ENCODE measurements around the gene IER5L. TPM values are rescaled to one million over a fixed set of nuclear protein-coding genes. Genes with fewer than 3 reads are reported as not detected.
"Not testable (repeated sequence)": the region's sequence is repeated elsewhere in the genome, so short reads cannot be mapped to it uniquely, and the experiment has no call there.

IER5L gene
- polyA plus RNA-seq, 1 experiment = 4.9 TPM

DNA sequence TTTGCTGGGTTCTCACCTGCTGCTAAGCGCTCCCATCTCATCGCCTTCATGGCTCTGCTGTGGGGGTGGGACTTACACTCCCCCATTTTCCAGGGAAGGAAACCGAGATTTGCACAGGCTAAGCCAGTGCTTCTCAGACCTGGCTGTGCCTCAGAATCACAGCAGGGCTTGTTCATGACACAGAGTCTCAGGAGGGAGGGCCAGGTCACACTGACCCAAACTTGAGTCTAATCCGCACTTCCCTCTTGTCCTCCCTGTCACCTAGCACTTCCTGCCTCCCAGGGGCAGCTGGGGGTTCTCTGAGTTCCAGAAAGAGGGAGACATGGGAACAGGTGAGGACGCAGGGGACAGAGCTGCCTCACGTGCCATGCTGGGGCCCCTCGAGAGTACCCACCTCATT, 15.6 kb upstream of the IER5L start:
- Histone ChIP-seq H3K4me3 (ENCODE audit: low read depth, low read length) (no peak overlapping the region), H3K9me3 (ENCODE audit: control insufficient read depth, insufficient read depth, low read length) (peaks cover 7% of the 10 kb centered on the region), H3K27me3 (ENCODE audit: control insufficient read depth, insufficient read depth, low read length) (peaks cover 14% of the 10 kb centered on the region), H3K27ac (ENCODE audit: low read depth, low read length) (no peak overlapping the region)
- CTCF ChIA-PET = no interaction called here
- TF ChIP-seq, protein P1, sequence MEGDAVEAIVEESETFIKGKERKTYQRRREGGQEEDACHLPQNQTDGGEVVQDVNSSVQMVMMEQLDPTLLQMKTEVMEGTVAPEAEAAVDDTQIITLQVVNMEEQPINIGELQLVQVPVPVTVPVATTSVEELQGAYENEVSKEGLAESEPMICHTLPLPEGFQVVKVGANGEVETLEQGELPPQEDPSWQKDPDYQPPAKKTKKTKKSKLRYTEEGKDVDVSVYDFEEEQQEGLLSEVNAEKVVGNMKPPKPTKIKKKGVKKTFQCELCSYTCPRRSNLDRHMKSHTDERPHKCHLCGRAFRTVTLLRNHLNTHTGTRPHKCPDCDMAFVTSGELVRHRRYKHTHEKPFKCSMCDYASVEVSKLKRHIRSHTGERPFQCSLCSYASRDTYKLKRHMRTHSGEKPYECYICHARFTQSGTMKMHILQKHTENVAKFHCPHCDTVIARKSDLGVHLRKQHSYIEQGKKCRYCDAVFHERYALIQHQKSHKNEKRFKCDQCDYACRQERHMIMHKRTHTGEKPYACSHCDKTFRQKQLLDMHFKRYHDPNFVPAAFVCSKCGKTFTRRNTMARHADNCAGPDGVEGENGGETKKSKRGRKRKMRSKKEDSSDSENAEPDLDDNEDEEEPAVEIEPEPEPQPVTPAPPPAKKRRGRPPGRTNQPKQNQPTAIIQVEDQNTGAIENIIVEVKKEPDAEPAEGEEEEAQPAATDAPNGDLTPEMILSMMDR (IDR thresholded peaks at IDR 0.05; ENCODE audit: low read depth, low read length) = no peak
- no peak for DNase-seq (ENCODE audit: low read depth, low spot score)
- POLR2A ChIA-PET = no interaction called here

DNA sequence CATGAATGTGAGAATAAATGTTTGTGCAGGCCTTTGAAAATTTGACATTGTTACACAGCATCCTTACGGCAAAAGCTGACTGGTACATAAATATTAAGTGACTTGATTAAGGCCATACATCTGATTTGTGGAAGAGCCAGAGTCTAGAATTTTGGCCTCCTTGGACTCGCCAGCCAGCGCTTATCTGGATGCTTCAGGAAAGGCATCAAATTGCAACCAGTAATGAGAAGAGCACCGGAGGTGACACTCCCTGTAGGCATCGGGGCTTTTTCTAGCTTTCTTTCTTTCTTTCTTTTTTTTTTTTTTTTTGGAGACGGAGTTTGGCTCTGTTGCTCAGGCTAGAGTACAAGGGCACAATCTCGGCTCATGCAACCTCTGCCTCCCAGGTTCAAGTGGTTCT, 13.2 kb upstream of the IER5L start:
- ChIA-PET CTCF (no interaction called here), POLR2A (interaction anchor here (0.6 to 1.1 kb wide), 2 partner anchors 9 to 214 kb away, joined by 3 to 4 read pairs; no protein-coding TSS in a partner anchor)
- Histone ChIP-seq H3K9me3 (ENCODE audit: control insufficient read depth, insufficient read depth, low read length) (peaks cover 7% of the 10 kb centered on the region), H3K4me3 (ENCODE audit: low read depth, low read length) (no peak overlapping the region), H3K27me3 (ENCODE audit: control insufficient read depth, insufficient read depth, low read length) (peaks cover 14% of the 10 kb centered on the region), H3K27ac (ENCODE audit: low read depth, low read length) (no peak overlapping the region)
- DNase-seq (ENCODE audit: low read depth, low spot score) = no peak
- TF ChIP-seq, protein P1 (IDR thresholded peaks at IDR 0.05; ENCODE audit: low read depth, low read length) = no peak

DNA sequence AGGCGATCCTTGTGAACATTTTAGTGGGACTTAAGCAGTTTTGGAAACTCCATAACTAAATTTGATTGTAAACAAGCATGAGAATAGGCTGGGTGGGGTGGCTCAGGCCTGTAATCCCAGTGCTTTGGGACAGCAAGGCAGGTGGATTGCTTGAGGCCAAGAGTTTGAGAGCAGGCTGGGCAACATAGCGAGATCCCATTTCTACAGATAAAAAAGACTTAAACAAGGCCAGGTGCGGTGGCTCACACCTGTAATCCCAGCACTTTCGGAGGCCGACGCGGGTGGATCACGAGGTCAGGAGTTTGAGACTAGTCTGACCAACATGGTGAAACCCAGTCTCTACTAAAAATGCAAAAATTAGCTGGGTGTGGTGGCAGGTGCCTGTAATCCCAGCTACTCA, 11.9 kb upstream of the IER5L start:
- H3K4me3 ChIP-seq (ENCODE audit: low read depth, low read length); H3K9me3 ChIP-seq (ENCODE audit: control insufficient read depth, insufficient read depth, low read length); DNase-seq (ENCODE audit: low read depth, low spot score); CTCF ChIA-PET; POLR2A ChIA-PET; H3K27ac ChIP-seq (ENCODE audit: low read depth, low read length): not testable (repeated sequence)
- peaks cover 12% of the 10 kb centered on the region for H3K27me3 ChIP-seq (ENCODE audit: control insufficient read depth, insufficient read depth, low read length)

DNA sequence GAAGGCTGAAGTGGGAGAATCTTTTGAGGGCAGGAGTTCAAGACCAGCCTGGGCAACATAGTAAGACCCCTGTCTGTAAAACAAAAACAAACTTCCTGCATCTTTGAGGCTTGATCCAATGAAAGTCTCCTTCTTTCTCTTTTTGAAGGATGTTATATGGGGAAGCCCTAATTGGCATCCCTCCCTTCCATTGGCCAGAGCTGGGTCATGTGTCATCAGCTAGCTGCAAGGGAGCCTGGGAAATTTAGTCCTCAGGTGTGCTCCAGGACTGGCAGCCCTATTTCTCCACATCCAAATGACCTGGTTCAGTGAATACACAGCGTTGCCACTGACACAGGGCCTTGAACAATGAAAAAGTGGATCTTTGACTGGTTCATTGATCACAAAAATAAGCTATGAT, 9.0 kb upstream of the IER5L start:
- Histone ChIP-seq H3K27me3 (ENCODE audit: control insufficient read depth, insufficient read depth, low read length) (no peaks in the 10 kb centered on the region), H3K9me3 (ENCODE audit: control insufficient read depth, insufficient read depth, low read length) (peaks cover 3% of the 10 kb centered on the region), H3K27ac (ENCODE audit: low read depth, low read length) (no peak overlapping the region), H3K4me3 (ENCODE audit: low read depth, low read length) (no peak overlapping the region)
- TF ChIP-seq, protein P1 (IDR thresholded peaks at IDR 0.05; ENCODE audit: low read depth, low read length) = no peak
- CTCF ChIA-PET = interaction anchor here (1.4 kb wide), 1 partner anchor 13 kb away, joined by 6 read pairs; no protein-coding TSS in a partner anchor
- DNase-seq (ENCODE audit: low read depth, low spot score) = no peak
- POLR2A ChIA-PET = no interaction called here

DNA sequence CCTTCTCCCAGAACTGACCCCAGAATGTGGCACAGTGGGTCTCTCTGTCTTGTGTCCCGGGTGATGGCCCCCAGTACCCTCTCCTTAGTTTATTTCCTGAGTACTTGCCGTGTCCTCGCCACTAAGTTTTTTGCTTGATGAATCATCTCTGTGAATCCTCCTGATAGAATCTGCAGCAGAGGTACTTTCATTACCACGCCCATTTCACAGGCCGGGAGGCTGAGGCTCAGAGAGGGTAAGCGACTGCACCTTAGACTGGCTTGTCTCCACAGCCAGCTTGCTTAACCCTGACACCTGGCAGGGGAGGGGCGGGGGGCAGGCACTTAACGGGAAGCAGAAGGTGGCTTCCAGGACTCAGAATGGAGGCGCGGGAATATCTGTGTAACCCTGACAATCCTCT, 7.9 kb upstream of the IER5L start:
- no peak for DNase-seq (ENCODE audit: low read depth, low spot score)
- TF ChIP-seq, protein P1 (IDR thresholded peaks at IDR 0.05; ENCODE audit: low read depth, low read length) = no peak
- H3K4me3 ChIP-seq (ENCODE audit: low read depth, low read length) = no peak overlapping the region
- no peaks in the 10 kb centered on the region for H3K9me3 ChIP-seq (ENCODE audit: control insufficient read depth, insufficient read depth, low read length)
- ChIA-PET POLR2A (no interaction called here), CTCF (interaction anchor here (0.6 kb wide), 1 partner anchor 438 kb away, joined by 3 read pairs; no protein-coding TSS in a partner anchor)
- H3K27me3 ChIP-seq (ENCODE audit: control insufficient read depth, insufficient read depth, low read length) = no peaks in the 10 kb centered on the region
- H3K27ac ChIP-seq (ENCODE audit: low read depth, low read length) = no peak overlapping the region

DNA sequence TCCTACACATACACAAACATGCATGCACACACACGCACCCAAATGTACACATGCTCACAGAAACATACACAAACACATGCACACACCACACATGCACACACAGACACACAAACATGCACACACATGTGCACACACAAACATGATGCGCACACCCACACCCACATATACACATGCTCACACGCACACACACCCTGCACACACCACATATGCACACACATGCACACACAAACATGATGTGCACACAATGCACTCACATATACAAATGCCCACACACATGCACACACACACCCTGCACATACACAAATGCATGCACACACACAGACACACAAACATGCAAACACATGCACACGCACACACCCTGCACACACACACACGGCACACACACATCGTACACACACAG, 7.3 kb upstream of the IER5L start:
- no peaks in the 10 kb centered on the region for H3K9me3 ChIP-seq (ENCODE audit: control insufficient read depth, insufficient read depth, low read length)
- no peak for DNase-seq (ENCODE audit: low read depth, low spot score)
- H3K4me3 ChIP-seq (ENCODE audit: low read depth, low read length) = no peak overlapping the region
- POLR2A ChIA-PET = no interaction called here
- no peaks in the 10 kb centered on the region for H3K27me3 ChIP-seq (ENCODE audit: control insufficient read depth, insufficient read depth, low read length)
- CTCF ChIA-PET = interaction anchor here (0.6 kb wide), 1 partner anchor 439 kb away, joined by 3 read pairs; no protein-coding TSS in a partner anchor
- TF ChIP-seq, protein P1 (IDR thresholded peaks at IDR 0.05; ENCODE audit: low read depth, low read length) = no peak
- no peak overlapping the region for H3K27ac ChIP-seq (ENCODE audit: low read depth, low read length)
